ENCODE data around the gene RASL11A. TPM values are rescaled to one million over a fixed set of nuclear protein-coding genes. Genes with fewer than 3 reads are reported as not detected.

RASL11A gene
- total and polyA plus RNA-seq, 2 of the 8 experiments (the other 6 are each of a cell fraction or from before 2014, with no cell fraction given) = 2.9 to 6.8 TPM

- TF ChIP-seq CHD1 (IDR thresholded peaks at IDR 0.05; ENCODE audit: low read depth, low read length) (no peak), USF2 (IDR thresholded peaks at IDR 0.05; ENCODE audit: low read length) (no peak), CBX8 (IDR thresholded peaks at IDR 0.05; ENCODE audit: borderline replicate concordance, low read depth, low read length) (no peak), YY1 (IDR thresholded peaks at IDR 0.05; ENCODE audit: low read depth, low read length) (no peak), EZH2 (IDR thresholded peaks at IDR 0.05; ENCODE audit: low read depth, low read length, severe bottlenecking) (no peak), SIX5 (IDR thresholded peaks at IDR 0.05; ENCODE audit: low read depth, low read length) (no peak), TBP (IDR thresholded peaks at IDR 0.05; ENCODE audit: low read depth, low read length) (peak; percentile 78), SP2 (IDR thresholded peaks at IDR 0.05; ENCODE audit: low read length) (no peak), ATF2 (IDR thresholded peaks at IDR 0.05; ENCODE audit: low read length) (no peak), RBBP5 (IDR thresholded peaks at IDR 0.05; ENCODE audit: borderline replicate concordance, low read depth, low read length) (peak; percentile 78; the same call in 1 of the 2 replicates), SRF (IDR thresholded peaks at IDR 0.05; ENCODE audit: low read depth, low read length) (no peak), HDAC2 (IDR thresholded peaks at IDR 0.05; ENCODE audit: borderline replicate concordance in 1 of 2, low read depth in 2 of 2, low read length in 2 of 2) (peak in 1 of 2 experiments; percentile 85; a peak in 2 of 4 replicates), CBX5 (IDR thresholded peaks at IDR 0.05; ENCODE audit: low read depth, low read length) (no peak), MAX (IDR thresholded peaks at IDR 0.05) (peak; percentile 66; the same call in 1 of the 2 replicates), KDM4A (IDR thresholded peaks at IDR 0.05; ENCODE audit: low read depth, low read length, severe bottlenecking) (peak; percentile 90), RAD21 (IDR thresholded peaks at IDR 0.05 in 1 of 2, conservative IDR thresholded peaks at IDR 0.05 in 1 of 2; ENCODE audit: low read depth in 2 of 2, low read length in 2 of 2) (peak in 1 of 2 experiments; percentile 57; a peak in 3 of 4 replicates), GABPA (IDR thresholded peaks at IDR 0.05; ENCODE audit: borderline replicate concordance, insufficient read depth, low read length) (peak; percentile 39; the same call in 1 of the 2 replicates), SAP30 (IDR thresholded peaks at IDR 0.05; ENCODE audit: insufficient read depth, insufficient replicate concordance, low read length) (no peak)
Measured at GRCh38 chr13:27270594-27271520, at the start of gene RASL11A (continued).

Data from H1 (cell line).